Amygdala (tissue), 56 donors: ENCODE data around the gene DOC2A.
A peak's percentile ranks its signal among the peaks of the same experiment; 100 is the strongest.
"Not testable (repeated sequence)": the region's sequence is repeated elsewhere in the genome, so short reads cannot be mapped to it uniquely, and the experiment has no call there.

ENCODE experiments used
- DNase-seq, 56 donors: peaks; one replicate each; lab custom pipeline; 2025; lab: John Stamatoyannopoulos, UW

Gene DOC2A

DNA sequence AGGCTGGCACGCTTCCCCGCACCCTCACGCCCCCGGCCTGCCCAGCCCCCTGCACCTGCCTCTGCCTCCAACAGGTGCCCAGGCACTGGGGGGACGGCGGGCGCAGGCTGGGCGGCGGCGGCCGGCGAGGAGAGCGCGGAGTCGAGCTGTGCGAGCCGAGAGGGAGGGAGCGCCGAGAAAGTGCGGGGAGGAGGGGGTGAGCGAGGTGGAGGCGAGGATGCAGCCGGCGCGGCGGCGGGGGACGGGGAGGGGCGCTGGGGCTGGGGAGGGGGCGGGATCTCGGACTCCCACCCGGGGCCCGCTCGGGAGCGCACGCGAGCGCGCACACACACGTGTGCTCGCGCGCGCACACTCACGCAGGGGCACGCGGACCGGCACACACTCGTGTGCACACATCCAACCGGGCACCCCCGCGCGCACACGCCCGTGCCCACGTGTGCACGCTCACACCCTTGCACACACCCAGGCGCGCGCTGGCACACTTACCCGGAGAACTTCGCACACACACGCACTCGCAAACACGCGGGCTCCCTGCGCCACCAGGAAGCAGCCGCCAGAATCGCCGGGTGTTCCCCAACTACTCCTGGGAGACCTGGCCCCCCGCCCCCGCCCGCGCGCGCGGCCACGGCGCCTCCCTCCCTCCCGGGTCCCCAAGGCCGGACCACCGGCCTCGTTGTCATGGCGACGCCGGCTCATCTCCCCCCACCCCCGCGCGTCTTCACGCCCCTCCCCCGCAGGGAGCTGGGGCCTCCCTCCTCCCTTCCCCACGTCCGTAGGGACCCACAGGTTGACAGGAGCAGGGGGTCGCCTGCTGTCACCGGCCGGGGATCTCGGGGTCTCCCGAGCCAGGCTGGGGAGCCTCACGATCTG lies at the start of gene DOC2A:
Gene DOC2A, minus strand, starts transcription at position 184 of the 870 bp plus-strand sequence. CDS start 805 bp downstream, outside the sequence.
- DNase-seq = peak in 6 of 56 donors; percentile 16 to 84 (median 23)

DNA sequence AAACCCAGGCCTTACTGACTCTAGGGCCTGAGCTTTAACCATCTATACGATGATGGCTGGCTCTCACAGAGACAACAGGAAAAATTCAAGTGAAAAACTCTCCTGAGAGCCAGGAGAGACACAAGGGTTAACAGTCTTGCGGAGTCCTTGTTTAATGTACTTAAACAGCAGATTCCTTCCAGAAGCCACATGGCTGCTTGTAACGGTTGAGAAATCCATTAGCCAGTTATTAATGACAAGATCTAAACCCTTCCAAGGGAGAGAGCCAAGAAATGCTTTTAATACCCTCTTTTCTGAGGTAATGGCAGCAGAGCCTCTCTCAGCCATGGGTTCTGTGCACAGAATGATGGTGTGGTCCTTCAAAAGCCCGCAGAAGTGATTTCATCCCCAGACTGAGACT lies 49.5 kb upstream of the DOC2A start:
- no peak for DNase-seq

DNA sequence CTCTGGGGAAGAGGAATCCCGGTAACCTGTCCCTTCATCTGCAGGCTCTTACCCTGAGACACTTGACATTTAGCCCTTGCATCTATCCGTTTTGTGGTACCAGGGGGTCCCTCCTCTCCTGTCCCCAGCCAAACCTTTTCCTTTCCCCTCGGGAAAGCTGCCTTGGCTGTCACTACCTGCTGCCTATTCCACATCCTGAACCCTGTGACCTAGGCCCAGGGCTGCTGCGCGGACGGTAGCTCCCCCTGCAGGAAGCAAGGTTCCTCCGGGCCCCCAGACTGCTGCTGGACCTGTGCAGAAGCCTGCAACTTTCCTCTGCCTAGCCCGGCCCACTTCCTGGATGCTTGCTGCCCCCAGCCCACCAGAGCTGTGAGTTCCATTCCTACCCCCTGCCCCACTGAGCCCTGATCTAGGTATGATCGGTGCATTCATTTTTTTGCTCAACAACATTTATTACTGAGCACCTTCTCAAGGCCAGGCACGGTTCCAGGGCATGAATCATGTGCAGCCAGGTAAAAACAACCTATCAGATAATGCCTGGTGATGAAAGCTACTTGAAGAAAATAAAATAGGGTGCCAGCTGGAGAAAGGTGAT lies 44.2 kb upstream of the DOC2A start:
- DNase-seq = peak in 2 of 56 donors; percentile 12 to 15

DNA sequence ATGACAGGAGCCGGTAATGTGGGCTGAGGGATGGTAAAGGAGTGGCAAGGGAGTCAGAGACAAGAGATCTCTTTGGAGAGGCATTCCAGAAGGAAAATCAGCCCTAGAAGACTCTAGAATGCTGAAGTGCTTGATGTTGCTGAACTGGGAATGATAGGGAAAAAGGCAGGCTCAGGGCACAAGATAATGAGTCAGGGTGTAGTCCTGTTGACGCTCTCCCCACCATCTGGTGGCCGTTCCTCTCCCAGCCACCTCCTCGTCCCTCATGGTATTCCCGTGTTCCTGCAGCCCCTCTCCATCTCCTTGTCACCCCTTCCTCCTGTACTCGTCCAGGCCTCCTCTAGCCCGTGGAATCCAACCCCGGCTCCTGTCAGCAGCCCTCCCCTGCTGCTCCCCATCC lies 43.6 kb upstream of the DOC2A start:
- no peak for DNase-seq

DNA sequence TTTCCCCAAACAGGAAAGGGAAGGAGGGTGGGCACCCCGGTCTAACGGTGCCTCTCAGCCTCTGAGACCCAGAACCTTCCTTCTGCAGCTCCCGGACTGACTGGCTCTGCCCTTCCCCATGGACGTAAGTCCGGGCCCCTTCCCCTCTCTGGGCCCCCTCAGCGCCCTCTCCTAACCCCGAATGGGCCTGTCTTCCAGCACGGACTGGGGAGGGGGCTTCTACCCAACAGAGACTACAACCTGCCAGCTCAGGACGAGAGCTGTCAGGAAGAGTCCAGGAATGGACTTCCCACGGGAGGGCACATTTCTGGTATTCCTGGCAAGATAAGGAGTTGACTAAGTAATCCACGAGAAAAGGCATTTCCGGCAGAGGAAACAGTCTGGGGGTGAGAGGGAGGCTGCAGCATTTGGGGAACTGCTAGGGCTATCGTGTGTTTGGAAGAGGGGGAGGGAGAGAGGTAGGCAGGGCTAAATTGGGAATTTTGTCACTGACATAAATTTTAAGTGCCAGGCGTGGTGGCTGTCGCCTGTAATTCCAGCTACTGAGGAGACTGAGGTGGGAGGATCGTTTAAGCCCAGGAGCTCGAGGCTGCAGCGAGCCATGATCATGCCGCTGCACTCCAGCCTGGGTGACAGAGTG lies 42.7 kb upstream of the DOC2A start:
- peak in 2 of 56 donors; percentile 12 to 43 for DNase-seq

DNA sequence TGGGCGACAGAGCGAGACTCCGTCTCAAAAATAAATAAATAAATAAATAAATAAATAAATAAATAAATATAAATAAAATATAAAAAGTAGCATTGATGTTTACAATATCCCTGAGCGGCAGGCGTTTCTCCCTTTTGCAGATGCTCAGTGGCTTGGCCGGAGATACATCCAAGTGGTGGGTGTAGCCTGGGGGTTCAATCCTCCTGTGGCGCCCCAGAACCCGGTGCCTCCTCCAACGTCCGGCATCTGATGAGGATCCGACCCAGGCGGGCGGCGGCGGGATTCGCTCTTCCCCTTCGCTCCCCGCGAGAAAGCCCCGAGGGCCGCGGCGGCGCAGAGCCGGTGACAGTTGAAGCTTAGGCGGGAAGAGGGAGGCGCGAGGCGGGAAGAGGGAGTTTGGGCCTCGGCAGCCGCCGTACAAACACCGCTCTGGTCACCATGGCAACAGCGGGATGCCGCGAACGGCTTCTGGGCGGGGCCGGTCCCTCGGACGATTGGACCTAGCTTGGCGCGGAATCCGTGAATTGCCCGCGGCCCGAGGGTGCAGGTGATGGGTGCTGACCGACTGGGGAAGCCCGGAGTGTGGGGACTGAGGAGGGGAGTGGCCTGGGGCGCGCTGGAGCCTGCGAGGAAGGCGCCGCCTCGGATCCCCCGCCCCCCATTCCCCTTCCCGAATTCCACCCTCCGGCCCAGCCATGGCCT lies 42.0 kb upstream of the DOC2A start:
- peak in 55 of 56 donors; percentile 17 to 94 (median 77) for DNase-seq

DNA sequence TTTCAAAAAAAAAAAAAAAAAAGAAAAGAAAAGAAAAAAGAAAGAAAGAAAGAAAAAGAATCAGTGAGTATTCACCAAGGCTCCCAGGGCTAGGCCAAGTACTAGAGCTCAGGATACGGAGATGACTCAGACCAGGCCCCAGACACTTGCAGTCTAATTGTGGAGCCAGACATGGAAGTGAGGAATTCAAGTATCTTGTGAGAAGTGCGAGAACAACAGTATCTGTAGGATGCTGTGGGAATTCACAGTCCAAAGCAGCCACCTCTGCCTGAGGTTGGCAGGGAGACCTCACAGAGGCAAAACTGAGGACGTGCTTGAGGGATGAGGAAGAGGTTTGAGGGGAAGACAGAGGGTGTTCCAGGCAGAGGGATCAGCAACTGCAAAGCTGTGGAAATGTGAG lies 40.7 kb upstream of the DOC2A start:
- no peak for DNase-seq

DNA sequence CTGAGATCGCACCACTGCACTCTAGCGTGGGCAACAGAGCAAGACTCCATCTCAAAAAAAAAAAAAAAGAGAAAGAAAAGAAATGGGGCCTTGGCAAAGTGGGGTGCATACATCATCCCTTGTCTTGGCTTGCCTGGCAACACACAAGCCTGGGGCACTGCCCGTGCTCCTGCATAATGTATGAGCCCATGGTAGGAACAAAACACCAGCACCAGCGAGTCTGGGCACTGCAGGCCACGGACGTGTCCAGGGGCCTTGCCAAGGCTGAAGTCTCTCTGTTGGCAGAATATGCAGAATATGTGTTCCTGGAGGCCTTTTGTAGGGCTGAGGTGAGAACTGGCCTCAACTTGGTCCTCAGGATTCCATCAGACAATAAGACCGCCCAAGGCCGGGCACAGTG lies 39.0 kb upstream of the DOC2A start:
- peak in 41 of 56 donors; percentile 10 to 90 (median 60) for DNase-seq

DNA sequence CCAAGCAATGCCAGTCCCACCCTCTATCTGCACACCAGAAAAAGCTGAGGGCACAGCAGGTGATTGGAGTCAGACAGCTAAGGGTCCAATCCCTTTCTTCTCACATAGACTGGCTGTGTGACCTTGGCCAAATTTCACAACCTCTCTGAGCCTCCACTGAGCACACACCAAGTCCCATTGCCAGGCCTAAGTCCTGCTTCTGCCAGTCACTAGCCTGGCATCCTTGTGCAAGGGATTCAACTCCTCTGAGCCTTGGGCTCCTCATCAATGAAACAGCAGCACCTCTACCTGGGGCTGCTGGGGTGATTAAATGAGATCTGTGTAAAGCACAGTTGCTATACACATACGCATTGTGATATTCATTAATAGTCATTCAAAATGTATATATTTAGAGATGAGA lies 35.8 kb upstream of the DOC2A start:
- DNase-seq = no peak

DNA sequence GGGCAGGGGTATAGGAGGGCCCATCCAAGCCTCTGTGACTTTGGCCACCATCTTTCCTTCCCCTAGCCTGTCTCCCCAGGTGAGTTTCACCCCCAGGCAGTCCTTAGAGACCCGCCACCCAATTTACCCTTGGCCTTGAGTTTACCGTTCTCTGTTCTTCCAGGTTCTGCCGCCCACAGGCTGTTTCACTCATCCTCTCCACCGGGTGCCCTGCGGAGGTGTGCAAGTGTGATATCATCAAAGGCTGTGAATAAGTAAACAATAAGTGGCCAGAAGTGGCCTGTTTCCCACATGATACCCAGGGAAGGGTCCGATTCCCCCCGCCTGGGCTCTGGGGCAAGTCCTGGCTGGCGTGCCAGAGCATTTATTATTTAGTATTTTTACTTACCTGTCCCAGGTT lies 35.4 kb upstream of the DOC2A start:
- no peak for DNase-seq

DNA sequence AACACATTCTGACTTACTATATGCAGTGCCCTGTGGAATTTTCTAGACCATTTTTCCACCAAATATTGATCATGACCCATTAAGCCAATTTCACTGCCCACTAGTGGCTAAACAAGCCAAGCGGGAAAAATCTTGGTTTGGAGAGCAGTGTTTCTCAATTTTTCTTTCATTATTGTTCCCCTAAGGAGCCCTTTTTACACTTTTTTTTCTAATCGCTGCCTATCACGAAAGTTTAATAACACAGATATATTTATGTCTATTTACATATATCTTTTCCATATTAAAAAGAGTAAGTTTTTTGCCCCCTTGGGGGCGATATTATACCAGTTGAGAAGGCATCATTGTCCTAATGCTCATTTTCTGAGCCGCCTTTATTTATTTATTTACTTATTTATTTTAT lies 31.0 kb upstream of the DOC2A start:
- peak in 1 of 56 donors; percentile 6 for DNase-seq

DNA sequence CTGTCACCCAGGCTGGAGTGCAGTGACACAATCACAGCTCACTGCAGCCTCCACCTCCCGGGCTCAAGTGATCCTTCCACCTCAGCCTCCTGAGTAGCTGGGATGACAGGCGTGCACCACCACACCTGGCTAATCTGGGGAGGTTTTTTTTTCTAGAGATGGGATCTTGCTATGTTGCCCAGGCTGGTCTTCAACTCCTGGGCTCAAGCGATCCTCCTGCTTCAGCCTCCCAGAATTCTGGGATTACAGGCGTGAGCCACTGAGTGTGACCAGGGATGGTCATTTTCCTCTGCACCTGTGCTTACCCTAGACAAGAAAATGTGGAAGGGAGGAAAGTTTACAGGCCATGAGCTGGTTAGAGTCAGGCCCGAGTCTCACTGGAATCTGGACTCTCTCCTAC lies 29.9 kb upstream of the DOC2A start:
- not testable (repeated sequence) for DNase-seq

DNA sequence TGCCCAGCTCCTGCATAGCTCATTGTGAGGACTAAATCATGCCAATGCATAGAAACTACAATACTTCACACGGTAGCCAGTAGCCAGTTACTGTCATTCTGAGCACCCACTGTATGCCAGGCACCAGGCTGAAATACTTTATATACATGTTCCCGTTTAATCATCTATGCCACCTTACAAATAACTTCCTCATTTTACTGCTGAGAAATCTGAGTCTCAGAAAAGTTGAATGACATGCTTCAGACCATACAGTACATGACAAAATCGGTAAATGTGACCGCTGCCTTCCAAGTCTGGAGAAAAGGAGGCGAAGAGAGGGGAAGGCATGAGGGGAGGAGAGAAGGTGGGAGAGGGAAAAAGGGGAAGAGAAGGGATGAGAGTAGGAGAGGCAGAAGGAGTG lies 29.4 kb upstream of the DOC2A start:
- DNase-seq = no peak

DNA sequence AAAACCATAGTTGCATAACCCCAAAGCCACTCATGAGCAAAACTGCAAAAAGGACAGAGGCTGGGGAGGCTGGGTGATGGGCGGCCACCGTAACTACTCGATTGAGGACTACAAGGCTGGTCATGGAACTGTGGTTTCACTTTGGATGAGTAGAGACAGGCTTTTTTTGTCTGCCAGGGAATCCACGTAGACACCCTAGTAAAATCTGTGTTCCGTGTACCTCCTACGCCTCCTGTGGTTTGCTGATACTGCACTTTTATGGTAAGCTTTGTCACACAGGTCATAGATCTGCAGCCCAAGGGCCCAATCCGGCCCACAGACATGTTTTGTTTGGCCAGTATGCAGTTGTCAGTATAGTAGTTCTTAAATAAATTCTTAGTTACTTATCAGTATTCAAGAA lies 22.4 kb upstream of the DOC2A start:
- DNase-seq = no peak

DNA sequence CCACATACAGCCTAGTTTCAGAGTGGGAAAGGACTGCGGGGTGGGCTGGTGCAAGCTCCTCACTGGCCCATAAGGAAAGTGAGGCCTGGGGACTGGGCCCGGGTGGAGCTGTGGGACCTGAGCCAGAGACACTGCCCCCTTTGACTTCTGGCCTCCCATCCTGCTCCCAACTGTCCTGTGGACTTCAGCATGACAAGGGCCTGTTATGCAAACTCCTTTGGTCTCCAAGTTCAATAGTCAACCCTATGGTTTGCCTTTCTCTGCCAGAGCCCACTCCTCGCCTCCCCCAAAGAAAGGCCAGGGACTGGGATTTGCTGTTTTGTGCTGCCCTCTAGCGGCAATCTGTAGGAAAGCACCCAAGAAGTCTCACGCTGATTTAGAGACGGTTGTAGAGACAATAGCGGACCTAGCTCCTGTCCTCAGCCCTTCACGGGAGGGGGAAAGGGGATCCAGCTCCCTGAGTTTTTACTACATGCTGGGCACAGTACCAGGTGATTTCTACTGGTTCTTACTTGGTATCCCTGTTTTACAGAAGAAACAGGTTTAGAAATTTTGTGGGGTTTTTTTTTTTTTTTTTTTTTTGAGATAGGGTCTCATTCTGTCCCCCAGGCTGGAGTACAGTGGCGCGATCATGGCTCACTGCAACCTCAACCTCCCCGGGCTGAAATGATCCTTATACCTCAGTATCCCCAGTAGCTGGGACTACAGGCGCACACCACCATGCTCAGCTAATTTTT lies 21.4 kb upstream of the DOC2A start:
- DNase-seq = peak in 25 of 56 donors; percentile 5 to 67 (median 32)

DNA sequence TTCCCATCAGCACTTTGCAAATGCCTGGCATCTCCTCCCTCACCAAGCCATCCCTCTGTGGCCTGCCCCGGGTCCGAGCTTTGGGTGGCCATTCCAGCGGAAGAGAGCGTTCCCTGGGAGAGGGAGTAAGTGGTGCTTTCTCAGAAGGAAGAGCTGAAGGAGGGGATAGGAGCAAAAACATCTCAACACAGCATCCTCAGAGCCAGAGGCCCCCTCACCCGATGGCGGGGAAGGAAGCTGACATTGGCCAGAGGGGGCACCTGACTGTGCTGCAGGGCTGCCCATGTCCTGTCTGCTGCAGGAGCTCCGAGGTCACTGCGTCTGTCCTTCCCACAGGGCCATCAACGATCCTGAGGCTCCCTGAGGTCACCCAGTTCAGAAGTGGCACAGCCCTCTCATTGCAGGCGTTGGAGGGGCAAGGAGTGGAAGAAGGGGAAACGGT lies 20.7 kb upstream of the DOC2A start:
- DNase-seq = no peak

DNA sequence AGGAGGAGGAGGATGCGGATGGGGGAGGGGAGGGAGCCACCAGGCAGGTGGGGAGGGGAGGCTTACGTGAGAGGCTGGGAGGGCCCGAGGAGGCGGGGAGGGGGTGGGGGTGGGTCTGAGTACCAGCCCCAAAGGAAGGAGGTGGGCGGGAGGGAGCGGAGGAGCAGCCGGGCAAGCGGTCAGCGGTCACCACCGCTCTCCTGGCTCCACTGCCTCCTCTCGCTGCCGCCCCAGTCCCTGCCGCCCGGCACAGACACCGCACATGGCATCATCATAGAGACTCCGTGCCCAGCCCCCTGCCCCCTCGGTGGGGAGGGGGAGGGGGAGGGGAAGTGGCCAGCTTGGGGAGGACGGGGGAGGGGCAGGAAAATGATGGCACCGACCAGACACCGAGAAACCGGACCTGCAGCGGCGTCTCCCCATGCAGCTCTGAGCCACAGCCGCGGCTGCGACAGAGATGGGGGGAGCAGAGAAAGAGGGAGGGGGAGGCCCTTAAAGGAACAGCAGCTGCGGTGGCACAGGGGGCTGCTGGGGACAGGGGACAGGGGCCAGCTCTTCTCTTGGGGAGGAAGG lies 20.1 kb upstream of the DOC2A start, which contains the start of gene TLCD3B:
Gene TLCD3B, minus strand, starts transcription at position 431 of the 573 bp plus-strand sequence. CDS start 744 bp downstream, outside the sequence.
- peak in 16 of 56 donors; percentile 11 to 63 (median 22) for DNase-seq

DNA sequence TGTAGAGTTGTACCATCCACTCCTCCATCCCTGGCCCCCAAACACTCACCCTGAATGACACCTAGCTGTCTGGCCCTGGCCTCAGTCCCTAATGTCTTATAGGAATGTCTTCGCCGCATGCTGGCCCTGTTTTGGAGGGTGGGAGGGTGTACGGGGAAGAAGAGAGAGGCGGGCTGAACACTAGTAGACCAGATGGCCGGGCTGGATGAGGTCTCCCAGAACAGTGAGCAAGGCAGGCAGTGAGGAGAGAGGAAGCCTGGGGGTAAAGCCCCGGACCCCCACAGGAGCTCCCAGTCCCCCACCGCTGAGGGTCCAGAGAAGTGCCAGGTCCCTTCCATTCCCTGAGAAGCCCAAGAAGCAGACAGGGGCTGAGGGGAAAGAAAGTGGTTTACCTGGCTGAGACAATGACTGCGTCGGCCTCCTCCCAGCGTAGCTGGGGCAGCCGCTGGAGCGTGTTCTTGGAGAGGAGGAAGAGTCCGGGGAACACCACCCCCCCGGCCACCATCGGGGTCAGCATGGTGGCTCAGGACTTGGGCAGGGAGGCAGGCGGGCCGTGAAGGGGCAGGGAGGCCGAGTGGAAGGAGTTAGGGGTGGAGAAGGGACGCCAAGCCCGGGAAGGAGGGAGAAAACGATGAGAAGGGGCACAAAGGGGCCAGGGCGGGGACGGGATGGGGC lies 19.3 kb upstream of the DOC2A start:
- peak in 1 of 56 donors; percentile 9 for DNase-seq
